HG03159 (cell line): ENCODE results near the gene CDC42EP2.

Experiments
- ATAC-seq: cut with Tn5 transposase; IDR thresholded peaks from one replicate; pipeline ENCODE4 v1.9.1; 2021; ENCODE audit warnings: mild to moderate bottlenecking, moderate library complexity; ENCODE audit not compliant: unreplicated experiment

CDC42EP2 gene

GRCh38 chr11:65355013-65355775, 40.5 kb downstream of the CDC42EP2 start:
- ATAC-seq: peak; percentile 21

- no peak for ATAC-seq
Observed at GRCh38 chr11:65355776-65356393, 41.2 kb downstream of the CDC42EP2 start.

GRCh38 chr11:65356394-65356972, 41.8 kb downstream of the CDC42EP2 start:
- no peak for ATAC-seq

GRCh38 chr11:65357856-65358356, 43.2 kb downstream of the CDC42EP2 start:
- no peak for ATAC-seq

- ATAC-seq: no peak
Observed at GRCh38 chr11:65362320-65362931, 47.8 kb downstream of the CDC42EP2 start.

GRCh38 chr11:65362966-65363365, 48.3 kb downstream of the CDC42EP2 start:
- no peak for ATAC-seq

GRCh38 chr11:65363770-65364169, 49.1 kb downstream of the CDC42EP2 start:
- no peak for ATAC-seq

- no peak for ATAC-seq
Observed at GRCh38 chr11:65366340-65366773, 51.7 kb downstream of the CDC42EP2 start.

GRCh38 chr11:65370659-65371049, 56.0 kb downstream of the CDC42EP2 start:
- no peak for ATAC-seq
